ENCODE results near the gene SF3B2.

DNA sequence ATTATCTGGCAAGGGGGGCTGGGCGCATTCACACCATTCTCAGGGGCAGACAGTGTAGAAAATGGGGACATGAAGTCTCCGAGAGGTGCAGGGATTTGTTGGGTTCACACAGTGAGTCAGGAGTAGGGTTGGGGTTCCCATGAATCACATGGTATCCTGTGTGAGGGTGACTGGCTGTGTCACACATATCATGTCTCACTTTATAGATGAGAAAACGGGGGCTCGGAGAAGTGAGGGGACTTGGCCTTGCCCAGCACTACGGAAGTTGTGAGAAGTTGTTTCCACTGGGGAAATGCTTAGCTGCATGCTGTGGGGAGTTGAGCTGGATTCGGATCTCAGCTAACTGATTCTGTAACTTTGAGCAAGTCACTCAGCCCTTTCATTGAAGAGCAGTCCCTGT is 7.4 kb upstream of the SF3B2 start:
- TF ChIP-seq SRF (IDR thresholded peaks at IDR 0.05; ENCODE audit: low read depth), result no peak
- TF ChIP-seq, protein P1, sequence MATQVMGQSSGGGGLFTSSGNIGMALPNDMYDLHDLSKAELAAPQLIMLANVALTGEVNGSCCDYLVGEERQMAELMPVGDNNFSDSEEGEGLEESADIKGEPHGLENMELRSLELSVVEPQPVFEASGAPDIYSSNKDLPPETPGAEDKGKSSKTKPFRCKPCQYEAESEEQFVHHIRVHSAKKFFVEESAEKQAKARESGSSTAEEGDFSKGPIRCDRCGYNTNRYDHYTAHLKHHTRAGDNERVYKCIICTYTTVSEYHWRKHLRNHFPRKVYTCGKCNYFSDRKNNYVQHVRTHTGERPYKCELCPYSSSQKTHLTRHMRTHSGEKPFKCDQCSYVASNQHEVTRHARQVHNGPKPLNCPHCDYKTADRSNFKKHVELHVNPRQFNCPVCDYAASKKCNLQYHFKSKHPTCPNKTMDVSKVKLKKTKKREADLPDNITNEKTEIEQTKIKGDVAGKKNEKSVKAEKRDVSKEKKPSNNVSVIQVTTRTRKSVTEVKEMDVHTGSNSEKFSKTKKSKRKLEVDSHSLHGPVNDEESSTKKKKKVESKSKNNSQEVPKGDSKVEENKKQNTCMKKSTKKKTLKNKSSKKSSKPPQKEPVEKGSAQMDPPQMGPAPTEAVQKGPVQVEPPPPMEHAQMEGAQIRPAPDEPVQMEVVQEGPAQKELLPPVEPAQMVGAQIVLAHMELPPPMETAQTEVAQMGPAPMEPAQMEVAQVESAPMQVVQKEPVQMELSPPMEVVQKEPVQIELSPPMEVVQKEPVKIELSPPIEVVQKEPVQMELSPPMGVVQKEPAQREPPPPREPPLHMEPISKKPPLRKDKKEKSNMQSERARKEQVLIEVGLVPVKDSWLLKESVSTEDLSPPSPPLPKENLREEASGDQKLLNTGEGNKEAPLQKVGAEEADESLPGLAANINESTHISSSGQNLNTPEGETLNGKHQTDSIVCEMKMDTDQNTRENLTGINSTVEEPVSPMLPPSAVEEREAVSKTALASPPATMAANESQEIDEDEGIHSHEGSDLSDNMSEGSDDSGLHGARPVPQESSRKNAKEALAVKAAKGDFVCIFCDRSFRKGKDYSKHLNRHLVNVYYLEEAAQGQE (IDR thresholded peaks at IDR 0.05; ENCODE audit: low read depth), result no peak
